ENCODE measurements around the gene NLGN2. TPM values are rescaled to one million over a fixed set of nuclear protein-coding genes. Genes with fewer than 3 reads are reported as not detected.

Gene NLGN2
- total RNA-seq, 3 donors from 2014 or later = 2.9 to 38.0 (median 6.7) TPM

DNA sequence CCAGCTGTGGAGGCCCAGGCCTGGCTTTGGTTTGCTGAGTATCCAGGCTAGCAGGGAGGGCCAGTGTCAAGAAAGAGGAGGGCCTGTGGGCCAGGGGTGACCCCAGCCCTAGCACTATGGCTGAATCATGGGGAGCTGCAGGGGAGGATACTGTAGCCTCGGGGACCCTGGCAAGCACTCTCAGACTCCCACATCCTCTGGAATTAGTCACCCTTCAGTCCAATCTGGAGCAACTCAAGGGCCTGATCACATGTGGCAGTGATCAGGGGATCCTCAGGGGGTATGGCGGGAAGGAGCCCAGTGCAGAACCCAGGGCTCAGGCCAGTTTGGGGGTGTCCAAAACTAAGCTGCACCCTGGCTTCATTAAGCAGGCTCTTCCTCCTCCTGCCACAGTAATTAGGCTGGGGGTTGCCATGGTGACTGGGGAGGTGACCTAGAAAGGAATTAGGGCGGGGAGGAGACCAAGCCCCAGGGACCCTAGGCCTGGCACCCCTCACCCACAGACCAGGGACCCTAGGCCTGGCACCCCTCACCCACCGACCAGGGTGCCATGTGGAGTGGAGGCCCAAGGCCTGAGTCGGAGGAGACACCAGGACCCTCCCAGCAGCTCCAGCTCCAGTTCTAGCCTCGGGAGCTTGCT, 5.8 kb downstream of the NLGN2 start:
- intact Hi-C loops (cut with DNase I, micrococcal nuclease) = no loop called here
- Histone ChIP-seq H3K4me1 (ENCODE audit: low read depth) (no peaks in the 10 kb centered on the region), H3K36me3 (ENCODE audit: low read depth) (no peaks in the 10 kb centered on the region), H3K4me3 (no peak overlapping the region), H3K9me3 (no peaks in the 10 kb centered on the region)
- TF ChIP-seq, protein P1, sequence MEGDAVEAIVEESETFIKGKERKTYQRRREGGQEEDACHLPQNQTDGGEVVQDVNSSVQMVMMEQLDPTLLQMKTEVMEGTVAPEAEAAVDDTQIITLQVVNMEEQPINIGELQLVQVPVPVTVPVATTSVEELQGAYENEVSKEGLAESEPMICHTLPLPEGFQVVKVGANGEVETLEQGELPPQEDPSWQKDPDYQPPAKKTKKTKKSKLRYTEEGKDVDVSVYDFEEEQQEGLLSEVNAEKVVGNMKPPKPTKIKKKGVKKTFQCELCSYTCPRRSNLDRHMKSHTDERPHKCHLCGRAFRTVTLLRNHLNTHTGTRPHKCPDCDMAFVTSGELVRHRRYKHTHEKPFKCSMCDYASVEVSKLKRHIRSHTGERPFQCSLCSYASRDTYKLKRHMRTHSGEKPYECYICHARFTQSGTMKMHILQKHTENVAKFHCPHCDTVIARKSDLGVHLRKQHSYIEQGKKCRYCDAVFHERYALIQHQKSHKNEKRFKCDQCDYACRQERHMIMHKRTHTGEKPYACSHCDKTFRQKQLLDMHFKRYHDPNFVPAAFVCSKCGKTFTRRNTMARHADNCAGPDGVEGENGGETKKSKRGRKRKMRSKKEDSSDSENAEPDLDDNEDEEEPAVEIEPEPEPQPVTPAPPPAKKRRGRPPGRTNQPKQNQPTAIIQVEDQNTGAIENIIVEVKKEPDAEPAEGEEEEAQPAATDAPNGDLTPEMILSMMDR (IDR thresholded peaks at IDR 0.05) = no peak
- ATAC-seq (no peak), DNase-seq (no peak)

DNA sequence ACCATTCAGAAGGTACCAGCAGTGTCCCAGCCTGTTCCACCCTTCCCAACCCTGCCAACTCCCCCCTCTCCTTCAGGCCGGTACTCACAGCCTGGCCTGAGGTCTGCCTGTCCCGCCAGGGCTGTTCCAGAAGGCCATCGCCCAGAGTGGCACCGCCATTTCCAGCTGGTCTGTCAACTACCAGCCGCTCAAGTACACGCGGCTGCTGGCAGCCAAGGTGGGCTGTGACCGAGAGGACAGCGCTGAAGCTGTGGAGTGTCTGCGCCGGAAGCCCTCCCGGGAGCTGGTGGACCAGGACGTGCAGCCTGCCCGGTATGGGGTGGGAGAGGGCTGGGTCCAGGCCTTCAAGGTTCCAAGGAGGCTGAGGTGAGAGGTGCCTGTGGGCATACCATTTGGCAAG, 7.2 kb downstream of the NLGN2 start:
- ATAC-seq = no peak
- no peaks in the 10 kb centered on the region for H3K36me3 ChIP-seq (ENCODE audit: low read depth)
- no peaks in the 10 kb centered on the region for H3K4me1 ChIP-seq (ENCODE audit: low read depth)
- H3K9me3 ChIP-seq = no peaks in the 10 kb centered on the region
- H3K4me3 ChIP-seq = no peak overlapping the region
- no peak for DNase-seq
- intact Hi-C loops (cut with DNase I, micrococcal nuclease) = no loop called here
- TF ChIP-seq, protein P1 (IDR thresholded peaks at IDR 0.05) = no peak

DNA sequence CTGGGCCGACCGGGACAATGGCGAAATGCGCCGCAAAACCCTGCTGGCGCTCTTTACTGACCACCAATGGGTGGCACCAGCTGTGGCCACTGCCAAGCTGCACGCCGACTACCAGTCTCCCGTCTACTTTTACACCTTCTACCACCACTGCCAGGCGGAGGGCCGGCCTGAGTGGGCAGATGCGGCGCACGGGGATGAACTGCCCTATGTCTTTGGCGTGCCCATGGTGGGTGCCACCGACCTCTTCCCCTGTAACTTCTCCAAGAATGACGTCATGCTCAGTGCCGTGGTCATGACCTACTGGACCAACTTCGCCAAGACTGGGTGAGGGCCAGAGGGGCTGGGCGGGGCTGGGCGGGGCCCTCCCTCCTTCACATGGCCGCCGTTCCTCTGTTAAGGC, 8.1 kb downstream of the NLGN2 start:
- Histone ChIP-seq H3K9me3 (no peaks in the 10 kb centered on the region), H3K4me3 (no peak overlapping the region), H3K36me3 (ENCODE audit: low read depth) (no peaks in the 10 kb centered on the region), H3K4me1 (ENCODE audit: low read depth) (no peaks in the 10 kb centered on the region)
- ATAC-seq = no peak
- intact Hi-C loops (cut with DNase I, micrococcal nuclease) = no loop called here
- DNase-seq = no peak
- TF ChIP-seq, protein P1 (IDR thresholded peaks at IDR 0.05) = no peak

DNA sequence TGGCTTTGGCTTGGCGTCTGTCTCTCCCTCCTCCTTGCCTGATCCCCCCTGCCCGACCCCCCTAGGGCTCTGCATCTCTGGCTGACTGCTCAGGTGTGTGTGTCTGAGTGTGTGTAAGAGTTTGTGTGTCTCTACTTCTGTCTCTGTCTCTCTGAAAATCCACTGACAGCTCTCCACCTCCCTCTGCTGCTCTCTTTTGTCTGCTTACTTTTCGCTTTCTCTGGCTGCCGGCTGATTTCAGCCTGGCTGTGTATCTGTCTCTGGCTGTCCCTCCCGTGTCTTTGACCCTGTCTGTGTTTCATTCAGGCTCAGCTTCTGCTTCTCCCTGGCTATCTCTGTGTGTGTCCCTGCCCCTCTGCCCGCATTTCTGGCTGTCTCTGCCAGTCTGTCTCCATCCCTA, 8.7 kb downstream of the NLGN2 start:
- ATAC-seq (no peak), DNase-seq (no peak)
- no peaks in the 10 kb centered on the region for H3K36me3 ChIP-seq (ENCODE audit: low read depth)
- no peaks in the 10 kb centered on the region for H3K4me1 ChIP-seq (ENCODE audit: low read depth)
- no peaks in the 10 kb centered on the region for H3K9me3 ChIP-seq
- intact Hi-C loops (cut with DNase I, micrococcal nuclease) = no loop called here
- H3K4me3 ChIP-seq = no peak overlapping the region
- TF ChIP-seq, protein P1 (IDR thresholded peaks at IDR 0.05) = no peak

DNA sequence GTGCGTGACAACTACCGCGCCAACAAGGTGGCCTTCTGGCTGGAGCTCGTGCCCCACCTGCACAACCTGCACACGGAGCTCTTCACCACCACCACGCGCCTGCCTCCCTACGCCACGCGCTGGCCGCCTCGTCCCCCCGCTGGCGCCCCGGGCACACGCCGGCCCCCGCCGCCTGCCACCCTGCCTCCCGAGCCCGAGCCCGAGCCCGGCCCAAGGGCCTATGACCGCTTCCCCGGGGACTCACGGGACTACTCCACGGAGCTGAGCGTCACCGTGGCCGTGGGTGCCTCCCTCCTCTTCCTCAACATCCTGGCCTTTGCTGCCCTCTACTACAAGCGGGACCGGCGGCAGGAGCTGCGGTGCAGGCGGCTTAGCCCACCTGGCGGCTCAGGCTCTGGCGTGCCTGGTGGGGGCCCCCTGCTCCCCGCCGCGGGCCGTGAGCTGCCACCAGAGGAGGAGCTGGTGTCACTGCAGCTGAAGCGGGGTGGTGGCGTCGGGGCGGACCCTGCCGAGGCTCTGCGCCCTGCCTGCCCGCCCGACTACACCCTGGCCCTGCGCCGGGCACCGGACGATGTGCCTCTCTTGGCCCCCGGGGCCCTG, 9.5 kb downstream of the NLGN2 start:
- no peak for DNase-seq
- TF ChIP-seq, protein P1 (IDR thresholded peaks at IDR 0.05) = no peak
- no peaks in the 10 kb centered on the region for H3K4me1 ChIP-seq (ENCODE audit: low read depth)
- no peaks in the 10 kb centered on the region for H3K36me3 ChIP-seq (ENCODE audit: low read depth)
- H3K9me3 ChIP-seq = no peaks in the 10 kb centered on the region
- intact Hi-C loops (cut with DNase I, micrococcal nuclease) = no loop called here
- H3K4me3 ChIP-seq = no peak overlapping the region
- no peak for ATAC-seq
